PFSK-1 (cell line): Measurements from ENCODE around the gene ATXN1.

ENCODE experiments used
- POLR2AphosphoS5 ChIP-seq: IDR thresholded peaks from 2 replicates; pipeline ENCODE4 v1.6.1; 2012; ENCODE audit warnings: low read depth, mild to moderate bottlenecking, control low read depth, low read length, moderate library complexity
- SIN3A ChIP-seq: IDR thresholded peaks from 2 replicates; pipeline ENCODE4 v1.6.1; 2012; ENCODE audit warnings: mild to moderate bottlenecking, low read length, moderate library complexity, borderline replicate concordance; ENCODE audit not compliant: insufficient read depth

DNA sequence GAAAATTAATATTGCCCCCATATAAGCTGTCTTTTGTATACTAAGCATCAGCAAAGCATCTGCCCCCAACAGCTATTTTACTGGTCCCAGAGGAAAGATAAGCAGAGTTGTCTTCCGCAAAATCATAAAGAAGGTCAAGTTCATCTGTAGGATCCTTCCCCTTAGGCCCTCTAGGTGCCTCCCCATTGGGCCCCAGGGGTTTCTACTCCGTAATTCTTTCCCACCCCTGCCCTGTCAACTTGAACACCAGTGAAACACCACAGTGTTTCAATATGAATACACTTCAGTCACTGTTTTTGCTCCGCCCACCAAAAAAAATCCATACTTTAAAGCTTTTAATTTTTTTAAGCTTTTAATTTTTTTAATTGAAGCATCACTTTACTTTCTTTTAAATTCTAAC lies 159.2 kb downstream of the ATXN1 start:
- TF ChIP-seq SIN3A (no peak), POLR2AphosphoS5 (no peak)
